Measurements from ENCODE around the gene ZNF134. TPM values are rescaled to one million over a fixed set of nuclear protein-coding genes. Genes with fewer than 3 reads are reported as not detected.

ZNF134 gene
- total RNA-seq, 4 donors from 2014 or later = 32.6 to 45.5 (median 37.3) TPM

- peaks cover 25 to 29% of the 10 kb centered on the region in 2 donors for H3K36me3 ChIP-seq
- WGBS, 2 donors = 92 to 100% methylated on average over 1 of the region's 1 CpG
Measured at GRCh38 chr19:57587529-57587928, 26.5 kb upstream of the ZNF134 start.

GRCh38 chr19:57599377-57599760 is 14.7 kb upstream of the ZNF134 start:
- 51 to 59% methylated on average over 8 of the region's 8 CpGs for WGBS, 2 donors

More at GRCh38 chr19:57587529-57587928, 26.5 kb upstream of the ZNF134 start:
- DNase-seq = no peak
- TF ChIP-seq CTCF (IDR thresholded peaks at IDR 0.05) = no peak
- no peak for TF ChIP-seq POLR2A (IDR thresholded peaks at IDR 0.05)
- no peak overlapping the region for H3K27ac ChIP-seq
- peaks cover 13 to 19% of the 10 kb centered on the region in 2 donors for H3K4me1 ChIP-seq
- H3K4me3 ChIP-seq (replicated peaks in 1 of 3) = no peak overlapping the region
- intact Hi-C loops (cut with DNase I) = no loop called here
- H3K27me3 ChIP-seq = no peaks in the 10 kb centered on the region
- peaks cover 3% of the 10 kb centered on the region for H3K9me3 ChIP-seq

GRCh38 chr19:57599761-57600383 is 14.2 kb upstream of the ZNF134 start, which contains the start of gene ZNF530:
ZNF530 (plus strand) TSS chr19:57599885; CDS start chr19:57604346, 4,461 bp downstream.
- no peak for TF ChIP-seq CTCF (IDR thresholded peaks at IDR 0.05)
- no peak for TF ChIP-seq POLR2A (IDR thresholded peaks at IDR 0.05)
- Histone ChIP-seq H3K9me3 (no peaks in the 10 kb centered on the region), H3K27me3 (no peaks in the 10 kb centered on the region), H3K4me1 (peaks cover 6 to 9% of the 10 kb centered on the region in 2 donors), H3K4me3 (replicated peaks in 1 of 3) (peak within 1 kb of the TSS; percentile 45 to 63 (median 59)), H3K27ac (no peak within 1 kb of the TSS), H3K36me3 (peaks cover 0 to 5% of the 10 kb centered on the region in 2 donors)
- 0 to 1% methylated on average over 8 to 39 of the region's 53 CpGs for WGBS, 2 donors
- DNase-seq = peak; percentile 95 to 97
- intact Hi-C loops (cut with DNase I) = no loop called here

More at GRCh38 chr19:57599377-57599760, 14.7 kb upstream of the ZNF134 start:
- Histone ChIP-seq H3K36me3 (no peaks in the 10 kb centered on the region), H3K4me1 (peaks cover 6 to 9% of the 10 kb centered on the region in 2 donors), H3K9me3 (no peaks in the 10 kb centered on the region), H3K27me3 (no peaks in the 10 kb centered on the region), H3K4me3 (replicated peaks in 1 of 3) (peak overlapping the region in 2 of 3 donors; percentile 59 to 63), H3K27ac (no peak overlapping the region)
- intact Hi-C loops (cut with DNase I) = no loop called here
- no peak for TF ChIP-seq POLR2A (IDR thresholded peaks at IDR 0.05)
- TF ChIP-seq CTCF (IDR thresholded peaks at IDR 0.05) = no peak
- no peak for DNase-seq

GRCh38 chr19:57606931-57607330 is 7.1 kb upstream of the ZNF134 start:
- no peak overlapping the region for H3K4me3 ChIP-seq (replicated peaks in 1 of 3)
- no peaks in the 10 kb centered on the region for H3K4me1 ChIP-seq
- DNase-seq = no peak
- 95 to 98% methylated on average over 5 of the region's 5 CpGs for WGBS, 2 donors
- no peaks in the 10 kb centered on the region for H3K9me3 ChIP-seq
- no peak overlapping the region for H3K27ac ChIP-seq
- H3K36me3 ChIP-seq = peaks cover 14% of the 10 kb centered on the region in 2 donors
- H3K27me3 ChIP-seq = no peaks in the 10 kb centered on the region
- intact Hi-C loops (cut with DNase I) = no loop called here
- no peak for TF ChIP-seq POLR2A (IDR thresholded peaks at IDR 0.05)
- no peak for TF ChIP-seq CTCF (IDR thresholded peaks at IDR 0.05)

GRCh38 chr19:57611113-57611512 is 2.9 kb upstream of the ZNF134 start:
- Histone ChIP-seq H3K27me3 (no peaks in the 10 kb centered on the region), H3K4me1 (peaks cover 3 to 4% of the 10 kb centered on the region in 2 donors), H3K4me3 (replicated peaks in 1 of 3) (no peak overlapping the region), H3K9me3 (no peaks in the 10 kb centered on the region), H3K27ac (no peak overlapping the region), H3K36me3 (peaks cover 0 to 9% of the 10 kb centered on the region in 2 donors)
- WGBS, 2 donors = 35 to 45% methylated on average over 4 of the region's 4 CpGs
- TF ChIP-seq CTCF (IDR thresholded peaks at IDR 0.05) = no peak
- no peak for TF ChIP-seq POLR2A (IDR thresholded peaks at IDR 0.05)
- no peak for DNase-seq
- intact Hi-C loops (cut with DNase I) = no loop called here

Data from thyroid gland (tissue), 4 donors.